KMS-11 (cell line): Measurements from ENCODE around the gene GPLD1.

Experiments
- H2AFZ ChIP-seq: fragments of 200-600 bp; sonication (generic); 2 replicates; pipeline ENCODE4 v1.6.1; 2016; ENCODE audit warnings: antibody characterized with exemption, mixed run types, low read depth
- H3K27ac ChIP-seq: fragments of 200-600 bp; sonication (generic); 2 replicates; pipeline ENCODE4 v1.6.1; 2016; ENCODE audit warnings: mild to moderate bottlenecking, mixed run types
- H3K27me3 ChIP-seq: fragments of 200-600 bp; sonication (generic); 2 replicates; pipeline ENCODE4 v1.6.1; 2017; ENCODE audit warnings: mild to moderate bottlenecking, low read depth, mixed run types, moderate library complexity; ENCODE audit not compliant: insufficient read depth
- H3K36me3 ChIP-seq: fragments of 200-600 bp; sonication (generic); 2 replicates; pipeline ENCODE4 v1.6.1; 2017; ENCODE audit warnings: mild to moderate bottlenecking, mixed run types; ENCODE audit not compliant: insufficient read depth
- H3K4me1 ChIP-seq: fragments of 200-600 bp; sonication (generic); 2 replicates; pipeline ENCODE4 v1.6.1; 2016; ENCODE audit warnings: mild to moderate bottlenecking, low read depth, mixed run types; ENCODE audit not compliant: poor library complexity, severe bottlenecking
- H3K4me2 ChIP-seq: fragments of 200-600 bp; sonication (generic); 2 replicates; pipeline ENCODE4 v1.7.0; 2016; ENCODE audit warnings: mild to moderate bottlenecking, mixed run types
- H3K4me3 ChIP-seq: fragments of 200-600 bp; sonication (generic); IDR thresholded peaks from 2 replicates; pipeline ENCODE4 v1.6.1; 2017; ENCODE audit warnings: low read depth, low read length, mixed read lengths; ENCODE audit not compliant: insufficient read depth
- H3K79me2 ChIP-seq: fragments of 200-600 bp; sonication (generic); 2 replicates; pipeline ENCODE4 v1.6.1; 2016; ENCODE audit warnings: low read depth, mixed run types; ENCODE audit not compliant: insufficient read depth
- H3K9ac ChIP-seq: fragments of 200-600 bp; sonication (generic); 2 replicates; pipeline ENCODE4 v1.6.1; 2016; ENCODE audit warnings: mild to moderate bottlenecking, mixed run types
- H4K20me1 ChIP-seq: fragments of 200-600 bp; sonication (generic); 2 replicates; pipeline ENCODE4 v1.6.1; 2016; ENCODE audit warnings: mild to moderate bottlenecking, mixed run types; ENCODE audit not compliant: insufficient read depth
- CTCF ChIP-seq: fragments of 200-600 bp; sonication (generic); conservative IDR thresholded peaks from 2 replicates; pipeline ENCODE4 v1.6.1; 2017; ENCODE audit warnings: low read depth, mild to moderate bottlenecking, antibody characterized with exemption, low read length, moderate library complexity, mixed read lengths

GPLD1 gene

DNA sequence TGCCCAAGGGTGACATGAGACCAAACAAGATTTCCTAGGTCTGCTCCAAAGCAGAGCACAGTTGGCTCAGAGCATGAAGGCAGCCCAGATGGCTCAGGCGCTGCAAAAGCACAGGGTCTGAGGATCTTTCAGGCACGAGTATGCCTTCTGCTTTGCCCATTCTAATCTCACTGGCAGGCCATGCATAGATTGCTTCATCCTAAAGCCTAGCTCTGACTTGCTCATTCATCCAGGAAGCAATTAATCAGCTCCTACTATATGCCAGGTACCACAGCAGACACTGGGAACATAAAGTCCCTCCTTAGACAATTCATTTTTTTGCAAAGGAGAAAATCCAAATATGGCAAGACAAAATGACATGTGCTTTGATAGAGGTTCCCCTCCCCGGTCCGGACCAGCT, 31.2 kb downstream of the GPLD1 start:
- Histone ChIP-seq H2AFZ (no peak overlapping the region), H3K27ac (no peak overlapping the region), H4K20me1 (no peaks in the 10 kb centered on the region), H3K4me2 (no peak overlapping the region), H3K27me3 (no peaks in the 10 kb centered on the region), H3K79me2 (no peaks in the 10 kb centered on the region), H3K36me3 (no peaks in the 10 kb centered on the region), H3K4me1 (no peaks in the 10 kb centered on the region), H3K4me3 (no peak overlapping the region), H3K9ac (no peak overlapping the region)
- no peak for TF ChIP-seq CTCF

GRCh38 chr6:24455061-24455460, 34.3 kb downstream of the GPLD1 start:
- Histone ChIP-seq H3K4me1 (no peaks in the 10 kb centered on the region), H3K4me2 (no peak overlapping the region), H3K9ac (no peak overlapping the region), H3K4me3 (no peak overlapping the region), H2AFZ (no peak overlapping the region), H3K27me3 (no peaks in the 10 kb centered on the region), H4K20me1 (no peaks in the 10 kb centered on the region), H3K27ac (no peak overlapping the region), H3K79me2 (no peaks in the 10 kb centered on the region), H3K36me3 (no peaks in the 10 kb centered on the region)
- TF ChIP-seq CTCF: no peak

DNA sequence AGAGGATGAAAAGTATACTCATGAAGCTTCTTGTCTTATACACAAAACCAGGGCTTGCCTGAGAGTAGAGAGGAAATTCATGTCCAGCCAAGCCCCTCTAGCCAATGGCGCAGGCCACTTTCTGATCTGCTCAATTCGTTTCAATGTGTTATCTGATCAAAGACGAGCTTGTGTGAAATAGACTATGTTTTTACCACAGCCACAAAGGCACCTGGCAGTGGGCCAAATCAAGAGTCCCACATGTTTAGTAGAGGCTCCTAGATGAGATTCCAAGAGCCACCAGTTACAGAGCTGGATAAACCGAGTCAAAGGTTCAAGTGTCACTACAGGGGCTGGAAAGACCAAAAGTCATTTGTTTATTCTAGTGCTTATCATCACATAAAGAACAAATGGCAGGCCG, 34.9 kb downstream of the GPLD1 start:
- no peak overlapping the region for H3K4me3 ChIP-seq
- no peak overlapping the region for H3K4me2 ChIP-seq
- H3K9ac ChIP-seq: no peak overlapping the region
- no peak for TF ChIP-seq CTCF
- H3K79me2 ChIP-seq: no peaks in the 10 kb centered on the region
- H3K36me3 ChIP-seq: no peaks in the 10 kb centered on the region
- H4K20me1 ChIP-seq: no peaks in the 10 kb centered on the region
- no peaks in the 10 kb centered on the region for H3K27me3 ChIP-seq
- H2AFZ ChIP-seq: no peak overlapping the region
- no peaks in the 10 kb centered on the region for H3K4me1 ChIP-seq
- H3K27ac ChIP-seq: no peak overlapping the region

DNA sequence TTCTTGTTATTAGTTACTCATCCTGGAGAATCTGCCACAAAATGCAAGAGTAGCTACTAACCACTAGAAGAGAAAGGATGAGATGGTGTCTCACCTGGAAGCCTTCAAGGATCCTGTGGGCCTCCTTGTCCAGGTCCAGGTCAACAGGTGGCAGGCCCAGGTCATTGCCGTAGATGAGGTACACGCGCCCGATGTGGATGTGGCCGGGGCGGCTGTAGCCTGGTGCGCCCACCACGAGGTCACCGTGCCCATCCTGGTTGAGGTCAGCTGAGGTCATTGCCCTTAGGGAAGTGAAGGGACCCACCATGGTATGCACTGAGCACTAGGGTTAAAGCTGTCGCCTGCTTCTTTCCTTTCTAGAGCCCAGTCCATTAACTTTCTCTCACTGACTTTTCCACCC, 35.5 kb downstream of the GPLD1 start:
- H3K4me2 ChIP-seq: no peak overlapping the region
- no peaks in the 10 kb centered on the region for H3K27me3 ChIP-seq
- TF ChIP-seq CTCF: no peak
- no peaks in the 10 kb centered on the region for H3K4me1 ChIP-seq
- H3K4me3 ChIP-seq: no peak overlapping the region
- no peak overlapping the region for H2AFZ ChIP-seq
- no peak overlapping the region for H3K9ac ChIP-seq
- no peaks in the 10 kb centered on the region for H3K36me3 ChIP-seq
- H3K27ac ChIP-seq: no peak overlapping the region
- H4K20me1 ChIP-seq: no peaks in the 10 kb centered on the region
- no peaks in the 10 kb centered on the region for H3K79me2 ChIP-seq
